Measurements from ENCODE around the gene CNGB1.

The CNGB1 gene

DNA sequence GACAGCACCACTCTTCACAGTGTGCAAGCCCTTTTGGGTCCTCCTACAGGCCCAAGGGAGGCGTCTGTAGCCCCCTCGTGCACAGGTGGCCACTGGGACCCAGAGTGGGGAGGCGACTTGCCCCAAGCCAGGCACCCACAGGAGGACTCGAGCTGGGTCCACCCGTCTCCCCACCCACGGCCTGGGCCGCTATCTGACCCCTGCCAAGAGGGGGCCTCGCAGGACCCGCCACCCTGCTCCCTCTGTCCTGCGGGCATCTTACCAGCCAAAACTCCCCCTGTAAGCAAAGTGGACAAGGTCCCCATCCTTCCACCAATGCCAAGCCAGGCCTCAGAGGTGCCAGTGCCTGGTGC lies 31.1 kb downstream of the CNGB1 start:
- FAIRE-seq: no peak
- no peak for TF ChIP-seq CTCF (IDR thresholded peaks at IDR 0.05; ENCODE audit: insufficient read depth, missing control alignments)
- DNase-seq (ENCODE audit: insufficient read length, low spot score): no peak

DNA sequence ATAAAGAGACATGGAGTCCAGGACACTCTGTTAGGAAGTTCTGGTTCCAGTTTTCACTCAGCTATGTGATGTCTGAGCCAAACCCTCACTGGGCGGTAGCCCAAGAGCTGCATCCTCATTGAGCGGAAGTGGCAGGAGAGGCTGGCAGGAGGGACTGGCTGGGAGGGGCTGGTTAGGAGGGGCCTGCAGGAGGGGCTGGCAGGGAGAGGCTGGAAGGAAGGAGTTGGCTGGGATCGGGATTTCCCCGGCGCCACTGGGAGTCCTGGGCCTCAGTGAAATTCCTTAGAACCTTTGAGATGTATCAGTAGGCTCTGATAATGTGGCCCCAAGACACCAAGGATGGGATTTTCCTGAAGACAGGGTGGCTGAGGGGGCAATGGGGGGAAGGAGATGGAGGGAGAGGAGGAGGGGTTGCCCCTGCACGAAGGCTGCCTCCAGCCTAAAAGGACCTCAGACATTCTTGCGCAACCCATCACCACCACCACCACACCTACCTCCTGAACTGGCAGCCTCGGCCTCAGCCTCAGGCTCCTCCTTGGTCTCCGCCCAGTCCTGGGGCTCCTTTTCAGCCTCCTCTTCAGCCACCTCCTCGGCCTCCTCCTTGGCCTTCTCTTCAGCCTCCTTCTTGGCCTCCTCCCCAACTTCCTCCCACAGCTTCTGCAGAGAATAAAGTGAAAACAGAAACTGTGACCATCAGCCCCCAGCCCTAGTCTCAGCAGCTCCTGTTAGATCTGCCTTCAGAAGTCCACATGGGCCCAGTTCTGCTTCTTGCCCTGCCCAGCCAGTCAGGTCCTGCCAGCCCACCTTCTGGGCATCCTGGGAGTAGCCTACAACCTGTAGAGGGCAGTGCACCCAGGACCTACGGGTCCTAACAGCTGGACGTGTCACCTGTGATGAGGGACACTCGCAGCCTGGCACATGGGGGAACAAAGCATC lies 31.7 kb downstream of the CNGB1 start:
- FAIRE-seq (no peak), DNase-seq (ENCODE audit: insufficient read length, low spot score) (no peak)
- TF ChIP-seq CTCF (IDR thresholded peaks at IDR 0.05; ENCODE audit: insufficient read depth, missing control alignments): peak; percentile 5

DNA sequence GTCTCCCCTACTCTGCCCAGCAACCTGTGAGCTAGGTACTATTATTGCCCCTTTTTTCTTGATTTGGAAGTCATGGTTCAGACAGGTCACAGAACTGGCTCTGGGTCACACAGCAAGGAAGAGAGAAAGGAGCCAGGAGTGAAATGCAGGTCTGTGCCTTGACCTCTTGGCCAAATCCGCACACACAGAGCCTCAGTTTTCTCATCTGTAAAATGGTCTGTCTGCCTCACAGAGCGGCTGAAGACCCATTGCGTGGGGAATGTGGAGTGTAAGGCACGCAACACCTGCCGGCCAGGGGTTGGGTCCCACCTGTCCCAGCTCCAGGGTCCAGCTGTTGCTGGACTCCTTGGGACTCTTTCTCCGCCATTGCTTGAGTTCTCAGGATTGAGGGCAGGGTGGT lies 32.4 kb downstream of the CNGB1 start:
- DNase-seq (ENCODE audit: insufficient read length, low spot score): no peak
- no peak for TF ChIP-seq CTCF (IDR thresholded peaks at IDR 0.05; ENCODE audit: insufficient read depth, missing control alignments)
- FAIRE-seq: no peak

- FAIRE-seq (no peak), DNase-seq (ENCODE audit: insufficient read length, low spot score) (no peak)
- TF ChIP-seq CTCF (IDR thresholded peaks at IDR 0.05; ENCODE audit: insufficient read depth, missing control alignments): no peak
Observed at GRCh38 chr16:57937861-57938260, 33.1 kb downstream of the CNGB1 start.

- DNase-seq (ENCODE audit: insufficient read length, low spot score) (no peak), FAIRE-seq (no peak)
- no peak for TF ChIP-seq CTCF (IDR thresholded peaks at IDR 0.05; ENCODE audit: insufficient read depth, missing control alignments)
Observed at GRCh38 chr16:57935904-57936303, 35.0 kb downstream of the CNGB1 start.

DNA sequence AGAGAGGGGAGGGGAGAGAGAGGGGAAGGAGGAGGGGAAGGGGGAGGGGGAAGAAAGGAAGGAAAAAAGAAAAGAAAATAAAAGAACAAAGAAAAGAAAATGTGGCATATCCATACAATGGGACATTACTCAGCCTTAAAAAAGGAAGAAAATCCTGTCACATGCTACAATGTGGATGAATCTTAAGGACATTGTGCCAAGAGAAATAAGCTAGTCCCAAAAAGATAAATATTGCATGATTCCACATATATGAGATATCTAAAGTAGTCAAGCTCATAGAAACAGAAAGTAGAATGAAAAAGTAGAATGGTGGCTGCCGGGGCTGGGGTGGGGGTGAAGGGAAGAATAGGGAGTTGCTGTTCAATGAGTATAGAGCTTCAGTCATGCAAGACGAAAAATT lies 40.4 kb downstream of the CNGB1 start:
- FAIRE-seq (no peak), DNase-seq (ENCODE audit: insufficient read length, low spot score) (no peak)
- no peak for TF ChIP-seq CTCF (IDR thresholded peaks at IDR 0.05; ENCODE audit: insufficient read depth, missing control alignments)

GRCh38 chr16:57929250-57929649 lies 41.7 kb downstream of the CNGB1 start:
- no peak for DNase-seq (ENCODE audit: insufficient read length, low spot score)
- no peak for FAIRE-seq
- no peak for TF ChIP-seq CTCF (IDR thresholded peaks at IDR 0.05; ENCODE audit: insufficient read depth, missing control alignments)

Data from D721Med (cell line).